ENCODE measurements around the gene TMEM8B.

The TMEM8B gene

DNA sequence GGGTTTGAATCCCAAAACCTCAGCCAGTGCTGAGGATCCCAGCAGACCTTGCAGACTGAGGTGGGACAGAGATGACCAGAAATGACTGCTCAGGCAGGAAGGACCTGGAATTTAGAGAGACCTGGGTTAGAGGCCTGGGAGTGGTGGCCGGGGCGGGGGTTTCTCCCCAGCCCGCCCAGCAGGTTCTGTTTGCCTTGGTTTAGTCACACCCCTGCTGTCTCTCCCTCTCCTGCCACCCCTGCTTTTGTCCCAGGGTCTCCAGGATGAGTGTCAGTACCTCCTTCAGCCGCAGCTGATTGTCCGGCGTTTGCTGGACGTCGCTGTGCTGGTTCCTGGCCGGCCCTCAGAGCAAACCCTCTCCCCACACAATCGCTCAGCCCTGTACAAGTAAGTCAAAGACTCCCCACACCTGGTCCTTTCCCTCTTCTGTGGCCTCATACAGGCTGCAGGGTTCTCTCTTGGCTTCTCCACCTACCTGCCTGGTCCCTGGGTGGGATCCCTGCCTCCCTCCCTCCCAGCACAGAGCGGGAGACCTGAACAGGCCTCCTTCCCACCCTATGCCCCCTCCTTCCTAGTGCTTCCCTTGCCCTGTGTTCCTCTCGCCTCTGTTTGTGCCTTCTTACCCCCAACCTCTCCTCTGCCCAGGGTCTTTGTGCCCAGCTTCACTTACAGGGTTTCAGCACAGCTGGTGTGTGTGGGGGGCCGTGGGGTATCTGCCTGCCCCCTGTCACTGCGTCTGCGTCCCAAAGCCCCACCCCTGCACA is 12.0 kb downstream of the TMEM8B start:
- no peak for DNase-seq (ENCODE audit: low read depth)

- no peak for DNase-seq (ENCODE audit: low read depth)
Observed at GRCh38 chr9:35841645-35841900, 12.5 kb downstream of the TMEM8B start.

GRCh38 chr9:35842020-35842745 is 13.2 kb downstream of the TMEM8B start:
- DNase-seq (ENCODE audit: low read depth): no peak

DNA sequence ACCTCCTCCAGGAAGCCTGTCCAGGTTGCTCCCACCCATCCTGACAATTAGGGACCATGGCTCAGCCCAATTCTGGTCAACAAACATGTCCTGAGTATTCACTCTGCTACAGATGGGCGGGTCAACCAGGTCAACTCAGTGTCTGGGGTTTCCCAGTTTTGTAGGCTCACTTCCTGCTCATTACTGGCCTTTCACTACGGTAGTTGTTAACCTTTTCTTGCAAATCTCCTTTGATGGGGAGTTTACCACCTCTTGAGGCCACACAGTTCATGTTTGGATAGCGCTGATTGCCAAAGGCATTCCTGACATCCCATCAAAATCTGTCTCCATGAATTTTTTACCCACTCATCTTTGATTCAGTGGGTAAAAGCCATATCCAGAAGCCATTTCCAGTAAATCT is 13.8 kb downstream of the TMEM8B start:
- no peak for DNase-seq (ENCODE audit: low read depth)

- peak; percentile 64 for DNase-seq (ENCODE audit: low read depth)
Observed at GRCh38 chr9:35844628-35845270, 15.7 kb downstream of the TMEM8B start.

- DNase-seq (ENCODE audit: low read depth): no peak
Observed at GRCh38 chr9:35845824-35846771, 17.1 kb downstream of the TMEM8B start.

- DNase-seq (ENCODE audit: low read depth): peak; percentile 75
Observed at GRCh38 chr9:35847792-35848572, 19.0 kb downstream of the TMEM8B start.

- DNase-seq (ENCODE audit: low read depth): no peak
Observed at GRCh38 chr9:35852267-35852815, 23.3 kb downstream of the TMEM8B start.

GRCh38 chr9:35852876-35853865 is 24.1 kb downstream of the TMEM8B start:
- DNase-seq (ENCODE audit: low read depth): no peak

- DNase-seq (ENCODE audit: low read depth): no peak
Observed at GRCh38 chr9:35854091-35854762, 25.2 kb downstream of the TMEM8B start.

- DNase-seq (ENCODE audit: low read depth): no peak
Observed at GRCh38 chr9:35856206-35856605, 27.2 kb downstream of the TMEM8B start.

DNA sequence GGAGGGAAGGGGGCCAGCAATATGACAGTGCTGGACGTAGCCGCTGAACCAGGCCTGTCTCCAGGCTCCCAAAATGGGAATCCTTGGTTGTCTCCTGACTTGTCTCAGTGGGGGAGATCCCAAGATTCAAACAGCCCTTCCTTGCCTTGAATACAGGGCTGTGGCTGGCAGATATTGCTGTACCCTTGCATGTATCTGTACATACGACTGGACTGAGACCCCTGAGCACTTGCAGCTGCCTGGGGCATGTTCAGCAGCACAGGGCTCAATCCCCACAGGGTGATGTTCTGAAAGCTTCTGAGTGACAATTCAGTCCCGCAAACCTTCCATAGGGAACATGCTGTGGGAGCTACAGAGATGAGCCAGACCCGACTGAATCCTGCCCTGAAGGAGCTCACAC is 27.9 kb downstream of the TMEM8B start:
- no peak for DNase-seq (ENCODE audit: low read depth)

- no peak for DNase-seq (ENCODE audit: low read depth)
Observed at GRCh38 chr9:35858458-35858857, 29.4 kb downstream of the TMEM8B start.

- DNase-seq (ENCODE audit: low read depth): no peak
Observed at GRCh38 chr9:35859310-35859989, 30.4 kb downstream of the TMEM8B start.

DNA sequence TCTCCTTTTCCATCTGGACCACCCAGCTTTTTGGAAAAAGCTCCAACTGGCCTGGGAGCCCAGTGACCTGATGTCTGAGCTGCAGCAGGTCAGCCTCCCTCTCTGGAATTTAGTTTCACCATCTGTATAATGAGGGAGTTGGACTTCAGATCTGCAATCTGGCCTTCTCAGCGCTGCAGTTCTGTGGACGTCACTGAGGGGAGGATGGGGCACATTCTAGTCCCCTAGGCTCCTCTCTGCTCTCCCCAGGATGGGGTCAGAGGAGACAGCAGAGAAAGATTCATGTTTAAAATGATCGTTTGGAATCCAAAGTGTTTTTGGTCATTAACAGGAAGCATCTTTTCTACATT is 30.9 kb downstream of the TMEM8B start:
- no peak for DNase-seq (ENCODE audit: low read depth)

- no peak for DNase-seq (ENCODE audit: low read depth)
Observed at GRCh38 chr9:35861161-35861897, 32.3 kb downstream of the TMEM8B start.

- DNase-seq (ENCODE audit: low read depth): no peak
Observed at GRCh38 chr9:35862328-35862727, 33.3 kb downstream of the TMEM8B start.

DNA sequence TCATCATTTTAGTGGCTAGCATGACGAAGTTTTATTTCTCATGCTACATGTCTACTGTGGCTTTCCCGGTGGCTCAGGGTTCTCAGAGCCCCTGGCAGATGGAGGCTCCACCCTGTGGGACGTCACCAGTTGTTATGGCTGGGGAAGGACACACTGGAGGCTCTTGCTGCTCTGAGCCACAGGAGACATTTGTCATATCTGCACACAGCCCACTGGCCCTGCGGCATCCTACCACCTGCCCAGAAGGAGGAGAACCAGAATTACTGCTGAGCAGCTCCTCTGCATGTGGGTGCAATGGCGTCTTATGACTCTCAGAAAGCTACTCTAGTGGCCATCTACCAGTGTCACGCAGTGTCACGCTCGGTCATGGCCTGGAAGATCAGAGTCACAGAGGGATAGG is 34.6 kb downstream of the TMEM8B start:
- DNase-seq (ENCODE audit: low read depth): no peak

All from GM04503 (cell line).